H1 (cell line): ENCODE data around the gene ADAMTS14. TPM values are rescaled to one million over a fixed set of nuclear protein-coding genes. Genes with fewer than 3 reads are reported as not detected.

Experiments used
- CTCF ChIA-PET: fragments of 300-600 bp; sonication (Branson Sonifier 250); formaldehyde crosslinking; loops from one replicate; lab custom pipeline; 2021; ENCODE audit not compliant: partially characterized antibody; lab: Charles Lee
- POLR2A ChIA-PET: fragments of 300-600 bp; sonication (Branson Sonifier 250); formaldehyde crosslinking; loops from one replicate; lab custom pipeline; 2021; ENCODE audit warnings: inconsistent platforms; ENCODE audit not compliant: partially characterized antibody; lab: Charles Lee
- DNase-seq, 2 experiments: peaks; one replicate each; pipeline versions ENCODE4 v3.0.0 to v3.0.0-alpha.2; 2010 to 2022; ENCODE audit warnings: low spot score in 2 of 2, low read depth in 1 of 2, mixed read lengths in 1 of 2
- FAIRE-seq: peaks from 2 replicates; lab custom pipeline; 2011; peaks lifted over from hg19 to GRCh38; lab: Jason Lieb, UNC
- H2AFZ ChIP-seq: 2 replicates; pipeline ENCODE4 v1.8.1; 2012; ENCODE audit warnings: low read length, inconsistent platforms
- H2AK5ac ChIP-seq: 2 replicates; pipeline ENCODE4 v1.6.1; 2013; ENCODE audit warnings: low read depth, low read length
- H2BK120ac ChIP-seq: replicated peaks from 2 replicates; pipeline ENCODE3; 2013; ENCODE audit warnings: low read depth, low read length, inconsistent platforms
- H2BK12ac ChIP-seq: 2 replicates; pipeline ENCODE4 v1.6.1; 2013; ENCODE audit warnings: low read depth, low read length
- H2BK15ac ChIP-seq: 2 replicates; pipeline ENCODE4 v1.6.1; 2013; ENCODE audit warnings: low read length
- H2BK20ac ChIP-seq: 2 replicates; pipeline ENCODE4 v1.6.1; 2013; ENCODE audit warnings: low read length
- H2BK5ac ChIP-seq: 2 replicates; pipeline ENCODE4 v1.6.1; 2013; ENCODE audit warnings: low read depth, low read length
- H3K14ac ChIP-seq: 2 replicates; pipeline ENCODE4 v1.6.1; 2013; ENCODE audit warnings: inconsistent platforms; ENCODE audit not compliant: insufficient read length
- H3K18ac ChIP-seq: 2 replicates; pipeline ENCODE4 v1.6.1; 2013; ENCODE audit warnings: low read length; ENCODE audit errors: extremely low read depth
- H3K23ac ChIP-seq: 2 replicates; pipeline ENCODE4 v1.6.1; 2013; ENCODE audit warnings: inconsistent platforms; ENCODE audit not compliant: insufficient read length
- H3K23me2 ChIP-seq: 2 replicates; pipeline ENCODE4 v1.6.1; 2013; ENCODE audit warnings: low read depth, low read length
- H3K27ac ChIP-seq: 2 replicates; pipeline ENCODE4 v1.6.1; 2011; ENCODE audit warnings: low read depth, low read length, inconsistent platforms
- H3K27me3 ChIP-seq, 4 experiments: replicated peaks in 1 of 4; 1 replicate in 1 of 4; 2 replicates in 3 of 4; pipeline versions ENCODE4 v1.6.1 to v1.8.1; 2011 to 2013; ENCODE audit warnings: low read length in 3 of 4, mild to moderate bottlenecking in 3 of 4, inconsistent platforms in 2 of 4, mixed read lengths in 2 of 4, moderate library complexity in 1 of 4; ENCODE audit not compliant: control insufficient read depth in 3 of 4, insufficient read depth in 3 of 4; ENCODE audit errors: extremely low read depth in 1 of 4
- H3K36me3 ChIP-seq, 4 experiments: 2 replicates each; pipeline versions ENCODE4 v1.6.1 to v1.8.1; 2011 to 2013; ENCODE audit warnings: mild to moderate bottlenecking in 4 of 4, low read length in 3 of 4, moderate library complexity in 2 of 4, control low read depth in 1 of 4, inconsistent platforms in 1 of 4; ENCODE audit not compliant: insufficient read depth in 4 of 4, control insufficient read depth in 2 of 4
- H3K4ac ChIP-seq: replicated peaks from 2 replicates; pipeline ENCODE3; 2013; ENCODE audit warnings: low read length, low read depth, mixed read lengths, inconsistent platforms; ENCODE audit not compliant: insufficient read length
- H3K4me1 ChIP-seq, 4 experiments: replicated peaks in 1 of 4; 1 replicate in 1 of 4; 2 replicates in 3 of 4; pipeline versions ENCODE4 v1.6.1 to v1.8.1; 2011 to 2013; ENCODE audit warnings: low read length in 3 of 4, inconsistent platforms in 2 of 4, mixed read lengths in 1 of 4; ENCODE audit not compliant: insufficient read depth in 4 of 4, control insufficient read depth in 3 of 4
- H3K4me2 ChIP-seq, 2 experiments: 2 replicates each; pipeline versions ENCODE4 v1.6.1 to v1.8.1; 2011 to 2013; ENCODE audit warnings: low read depth in 2 of 2, low read length in 2 of 2, control low read depth in 1 of 2, inconsistent platforms in 1 of 2, mild to moderate bottlenecking in 1 of 2; ENCODE audit not compliant: insufficient read depth in 1 of 2
- H3K4me3 ChIP-seq, 4 experiments: fragments of 200-600, 300-600 bp in 1 of 4; sonication (generic), shearing (Covaris generic), sonication (Bioruptor Twin) in 1 of 4; 2 replicates each; pipeline versions ENCODE4 v1.5.1 to v1.8.1; 2011 to 2016; ENCODE audit warnings: low read length in 4 of 4, low read depth in 3 of 4, control low read depth in 2 of 4, inconsistent platforms in 2 of 4, mild to moderate bottlenecking in 2 of 4, mixed read lengths in 1 of 4, moderate library complexity in 1 of 4; ENCODE audit not compliant: insufficient read depth in 2 of 4; ENCODE audit errors: extremely low read depth in 1 of 4
- H3K56ac ChIP-seq: replicated peaks from 2 replicates; pipeline ENCODE3; 2013; ENCODE audit warnings: low read depth, mild to moderate bottlenecking, mixed read lengths, low read length, inconsistent platforms; ENCODE audit not compliant: insufficient read length
- H3K79me1 ChIP-seq: 2 replicates; pipeline ENCODE4 v1.6.1; 2013; ENCODE audit warnings: low read depth, low read length, control low read depth
- H3K79me2 ChIP-seq, 2 experiments: 2 replicates each; pipeline versions ENCODE4 v1.6.1 to v1.8.1; 2012 to 2013; ENCODE audit warnings: low read length in 2 of 2, mild to moderate bottlenecking in 2 of 2, inconsistent platforms in 1 of 2; ENCODE audit not compliant: insufficient read depth in 2 of 2, control insufficient read depth in 1 of 2
- H3K9ac ChIP-seq, 4 experiments: replicated peaks in 1 of 4; 1 replicate in 1 of 4; 2 replicates in 3 of 4; pipeline versions ENCODE4 v1.6.1 to v1.8.1; 2011 to 2013; ENCODE audit warnings: low read depth in 3 of 4, low read length in 3 of 4, control low read depth in 2 of 4, mild to moderate bottlenecking in 2 of 4, moderate library complexity in 2 of 4, inconsistent platforms in 1 of 4; ENCODE audit errors: extremely low read depth in 1 of 4
- H3K9me3 ChIP-seq, 2 experiments: 2 replicates each; pipeline versions ENCODE4 v1.6.1 to v1.8.1; 2012 to 2013; ENCODE audit warnings: mild to moderate bottlenecking in 2 of 2, moderate library complexity in 2 of 2, control low read depth in 1 of 2, inconsistent platforms in 1 of 2, low read depth in 1 of 2, low read length in 1 of 2, mixed read lengths in 1 of 2; ENCODE audit not compliant: insufficient read depth in 2 of 2
- H4K20me1 ChIP-seq, 2 experiments: replicated peaks in 1 of 2; 2 replicates each; pipeline versions ENCODE3 to v1.8.1; 2011 to 2013; ENCODE audit warnings: inconsistent platforms in 2 of 2, low read length in 2 of 2, mild to moderate bottlenecking in 1 of 2; ENCODE audit not compliant: insufficient read depth in 2 of 2, control insufficient read depth in 1 of 2
- H4K5ac ChIP-seq: 2 replicates; pipeline ENCODE4 v1.6.1; 2013; ENCODE audit warnings: low read length, low read depth, mixed read lengths, inconsistent platforms; ENCODE audit not compliant: insufficient read length
- H4K8ac ChIP-seq: 2 replicates; pipeline ENCODE4 v1.8.0; 2013; ENCODE audit warnings: mild to moderate bottlenecking, moderate library complexity, low read length, inconsistent platforms; ENCODE audit not compliant: insufficient read depth; ENCODE audit errors: extremely low read depth
- H4K91ac ChIP-seq: replicated peaks from 2 replicates; pipeline ENCODE3; 2013; ENCODE audit warnings: low read length, mixed read lengths, inconsistent platforms; ENCODE audit not compliant: insufficient read length
- ASH2L ChIP-seq: fragments of 200-600, 300-600 bp; sonication (generic); IDR thresholded peaks from one replicate; pipeline ENCODE4 v1.7.1; 2017; ENCODE audit warnings: low read length
- ATF2 ChIP-seq: IDR thresholded peaks from 2 replicates; pipeline ENCODE4 v1.6.1; 2012; ENCODE audit warnings: low read length, inconsistent platforms
- BRCA1 ChIP-seq: IDR thresholded peaks from 2 replicates; pipeline ENCODE4 v1.6.1; 2012; ENCODE audit warnings: low read depth, low read length, improper control_type of control experiment
- CHD2 ChIP-seq: IDR thresholded peaks from 2 replicates; pipeline ENCODE4 v1.6.1; 2012; ENCODE audit warnings: low read length, improper control_type of control experiment
- CREB1 ChIP-seq: IDR thresholded peaks from 2 replicates; pipeline ENCODE4 v1.6.1; 2012; ENCODE audit warnings: inconsistent platforms
- E2F6 ChIP-seq: IDR thresholded peaks from 2 replicates; pipeline ENCODE4 v1.6.1; 2012; ENCODE audit warnings: inconsistent platforms
- JUND ChIP-seq: IDR thresholded peaks from 2 replicates; pipeline ENCODE4 v1.6.1; 2011; ENCODE audit warnings: mild to moderate bottlenecking, improper control_type of control experiment, low read length
- KDM5A ChIP-seq: fragments of 200-600 bp; IDR thresholded peaks from 2 replicates; pipeline ENCODE4 v1.7.1; 2012; ENCODE audit warnings: mild to moderate bottlenecking, low read length, inconsistent platforms, mixed read lengths
- MAX ChIP-seq: IDR thresholded peaks from 2 replicates; pipeline ENCODE4 v1.6.1; 2012; ENCODE audit warnings: inconsistent platforms
- POU5F1 ChIP-seq: IDR thresholded peaks from 2 replicates; pipeline ENCODE4 v1.6.1; 2011; ENCODE audit warnings: low read depth, mild to moderate bottlenecking, low read length, moderate library complexity
- SIN3A ChIP-seq, 2 experiments: IDR thresholded peaks in 1 of 2; conservative IDR thresholded peaks in 1 of 2; 2 replicates each; pipeline ENCODE4 v1.6.1; 2011 to 2012; ENCODE audit warnings: low read length in 2 of 2, improper control_type of control experiment in 1 of 2, low read depth in 1 of 2, mild to moderate bottlenecking in 1 of 2
- SP2 ChIP-seq: IDR thresholded peaks from 2 replicates; pipeline ENCODE4 v1.6.1; 2012; ENCODE audit warnings: mild to moderate bottlenecking, low read length, inconsistent platforms
- SP4 ChIP-seq: IDR thresholded peaks from 2 replicates; pipeline ENCODE4 v1.6.1; 2012; ENCODE audit warnings: low read length, inconsistent platforms
- WGBS, 2 experiments: shearing (Covaris generic) in 1 of 2; methylation state at CpG; one replicate each; pipeline versions ENCODE4 v1.1.6 to v1.1.7; 2013 to 2015; ENCODE audit warnings: low lambda C conversion rate in 2 of 2, mixed read lengths in 2 of 2, inconsistent platforms in 1 of 2, low coverage in 1 of 2, missing lambda C conversion rate in 1 of 2; ENCODE audit not compliant: insufficient replicate concordance in 2 of 2, insufficient coverage in 1 of 2, insufficient read length in 1 of 2; ENCODE audit errors: extremely low coverage in 1 of 2, missing lambda C conversion rate in 1 of 2; 5-methylcytosine and 5-hydroxymethylcytosine counted together
- polyA plus RNA-seq, 7 experiments: library from polyadenylated mRNA; depleted of rRNA in 3 of 7; stranded (reverse) in 5 of 7; unstranded in 2 of 7; fragments of >200 nt in 5 of 7; fragments of 200-250 nt in 2 of 7; gene quantifications; 1 replicate in 5 of 7; 2 replicates in 1 of 7; 4 replicates in 1 of 7; pipeline versions ENCODE4 v1.2.1 to v1.2.3, GENCODE V29; 2011 to 2013; ENCODE audit warnings: missing spikeins in 2 of 7, mixed read lengths in 2 of 7
- total RNA-seq: library from RNA; stranded (reverse); fragmentation: NEBNext Ultra II Directional; extraction: Animal tissue kit (Norgen Biotek cat#: 25700); gene quantifications from 2 replicates; pipeline ENCODE4 v1.2.1, GENCODE V29; 2021

Gene ADAMTS14
- total and polyA plus RNA-seq, 2 of the 8 experiments (the other 6 are each of a cell fraction or from before 2014, with no cell fraction given), result 2.0 to 2.3 TPM

- Histone ChIP-seq H2BK12ac (no peak overlapping the region), H3K36me3 (no peaks in the 10 kb centered on the region), H3K4me2 (no peak overlapping the region), H2AK5ac (no peak overlapping the region), H2BK15ac (no peak overlapping the region), H4K20me1 (no peaks in the 10 kb centered on the region), H3K79me1 (no peaks in the 10 kb centered on the region), H3K27ac (no peak overlapping the region), H3K4me3 (no peak overlapping the region), H3K23me2 (no peaks in the 10 kb centered on the region), H3K9ac (no peak overlapping the region), H3K23ac (no peak overlapping the region), H2BK5ac (no peak overlapping the region), H2BK20ac (no peak overlapping the region), H3K4ac (no peak overlapping the region), H3K18ac (no peak overlapping the region), H3K4me1 (peaks cover 0 to 4% (median 0%) of the 10 kb centered on the region in 4 experiments; a peak in 1 of 7 replicates), H3K27me3 (peaks cover 0 to 2% (median 0%) of the 10 kb centered on the region in 4 experiments; a peak in 1 of 7 replicates), H3K9me3 (no peaks in the 10 kb centered on the region), H2BK120ac (no peak overlapping the region), H3K14ac (no peak overlapping the region), H3K56ac (no peak overlapping the region), H4K5ac (no peak overlapping the region), H2AFZ (no peak overlapping the region), H4K91ac (no peak overlapping the region), H4K8ac (no peak overlapping the region), H3K79me2 (no peaks in the 10 kb centered on the region)
- WGBS, 2 experiments, result 92% methylated on average over 4 of the region's 12 CpGs; no CpG with 5 or more reads in 1 of the 2 experiments
- ChIA-PET POLR2A (no interaction called here), CTCF (interaction anchor here (0.6 to 2.7 kb wide), 18 partner anchors 8 to 397 kb away, joined by 3 to 10 read pairs (median 5); no protein-coding TSS in a partner anchor)
- DNase-seq, result no peak
- FAIRE-seq, result no peak
- no peak for TF ChIP-seq MAX
- no peak for TF ChIP-seq KDM5A
- TF ChIP-seq CHD2, result no peak
- TF ChIP-seq SP4, result no peak
- no peak for TF ChIP-seq BRCA1
- TF ChIP-seq SP2, result no peak
- TF ChIP-seq ASH2L, result no peak
- TF ChIP-seq POU5F1, result no peak
- TF ChIP-seq SIN3A (conservative IDR thresholded peaks at IDR 0.05 in 1 of 2, IDR thresholded peaks at IDR 0.05 in 1 of 2; ENCODE audit: low read depth in 1 of 2, low read length in 2 of 2), result no peak
- TF ChIP-seq E2F6, result no peak
- no peak for TF ChIP-seq CREB1
- no peak for TF ChIP-seq JUND
- TF ChIP-seq ATF2, result no peak
These were observed 66.4 kb downstream of the ADAMTS14 start for GRCh38 chr10:70738761-70739121.
